ENCODE data around the gene HS3ST6. TPM values are rescaled to one million over a fixed set of nuclear protein-coding genes. Genes with fewer than 3 reads are reported as not detected.
"Not testable (repeated sequence)": the region's sequence is repeated elsewhere in the genome, so short reads cannot be mapped to it uniquely, and the experiment has no call there.

HS3ST6 gene
- total RNA-seq, 1 donor from 2014 or later, result not detected

- H3K36me3 Mint-ChIP-seq (ENCODE audit: low read depth), result no peaks in the 10 kb centered on the region
- peaks cover 42% of the 10 kb centered on the region for H3K27me3 Mint-ChIP-seq
- H3K27ac Mint-ChIP-seq, result no peak overlapping the region
- H3K4me3 Mint-ChIP-seq, result no peak overlapping the region
- DNase-seq, result no peak
- peaks cover 8% of the 10 kb centered on the region for H3K4me1 Mint-ChIP-seq
- intact Hi-C loops (cut with micrococcal nuclease), result no loop called here
- no peaks in the 10 kb centered on the region for H3K9me3 Mint-ChIP-seq
Measured at GRCh38 chr16:1924095-1924494, 5.9 kb upstream of the HS3ST6 start.

DNA sequence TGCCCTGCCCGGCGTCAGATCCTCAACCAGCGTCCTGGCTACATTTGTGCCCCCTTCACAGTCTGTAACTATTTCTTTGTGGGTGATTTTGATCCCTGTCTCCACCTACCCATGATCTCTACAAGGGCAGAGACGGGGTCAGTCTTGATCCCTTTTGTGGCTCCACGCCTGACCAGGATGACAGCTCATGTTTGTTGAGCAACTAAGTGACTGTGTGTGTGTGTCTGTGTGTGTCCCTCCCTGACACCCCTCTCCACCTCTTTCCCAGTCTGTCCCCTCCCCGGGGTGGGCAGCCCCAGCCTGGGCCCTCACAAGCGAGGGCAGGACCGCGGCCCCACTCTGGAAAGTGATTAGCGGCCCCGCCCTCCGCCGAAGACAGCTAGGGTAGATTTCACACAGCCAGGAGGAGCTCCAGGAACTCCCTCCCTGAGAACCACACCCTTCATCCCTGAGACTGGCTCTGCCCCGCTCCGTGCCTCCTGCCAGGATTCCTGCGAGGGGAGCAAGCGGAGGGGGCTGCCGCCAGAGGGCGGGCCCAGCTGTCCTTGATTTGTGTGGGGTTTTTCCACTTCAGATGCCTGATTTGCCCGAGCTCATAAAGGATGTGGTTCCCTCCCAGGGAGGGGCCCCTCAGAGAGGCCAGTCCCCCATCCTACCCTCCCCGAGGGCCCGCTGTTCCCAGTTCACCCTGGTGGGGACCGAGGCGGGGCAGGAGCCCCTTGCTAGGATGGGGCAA, 5.3 kb upstream of the HS3ST6 start:
- H3K9me3 Mint-ChIP-seq, result no peaks in the 10 kb centered on the region
- intact Hi-C loops (cut with micrococcal nuclease), result no loop called here
- H3K4me3 Mint-ChIP-seq, result no peak overlapping the region
- DNase-seq, result no peak
- no peaks in the 10 kb centered on the region for H3K36me3 Mint-ChIP-seq (ENCODE audit: low read depth)
- H3K27me3 Mint-ChIP-seq, result peaks cover 47% of the 10 kb centered on the region
- H3K4me1 Mint-ChIP-seq, result peaks cover 7% of the 10 kb centered on the region
- no peak overlapping the region for H3K27ac Mint-ChIP-seq

DNA sequence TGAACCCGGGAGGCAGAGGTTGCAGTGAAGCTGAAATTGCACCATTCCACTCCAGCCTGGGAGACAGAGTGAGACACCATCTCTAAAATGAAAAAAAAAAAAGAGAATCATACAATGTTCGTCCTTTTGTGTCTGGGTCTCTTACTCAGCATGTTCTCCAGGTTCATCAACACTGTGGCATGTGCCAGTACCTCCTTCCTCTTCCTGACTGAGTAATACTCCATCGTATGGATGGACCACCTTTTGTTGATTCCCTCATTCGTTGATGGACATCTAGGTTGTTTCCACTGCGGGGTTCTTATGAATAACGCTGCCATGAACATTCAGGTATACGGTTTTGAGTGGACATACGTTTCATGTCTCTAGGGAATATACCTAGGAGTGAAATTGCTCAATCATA, 4.1 kb upstream of the HS3ST6 start:
- H3K9me3 Mint-ChIP-seq, result no peaks in the 10 kb centered on the region
- DNase-seq, result no peak
- intact Hi-C loops (cut with micrococcal nuclease), result no loop called here
- H3K27me3 Mint-ChIP-seq, result peaks cover 47% of the 10 kb centered on the region
- H3K36me3 Mint-ChIP-seq (ENCODE audit: low read depth), result no peaks in the 10 kb centered on the region
- no peak overlapping the region for H3K27ac Mint-ChIP-seq
- no peak overlapping the region for H3K4me3 Mint-ChIP-seq
- H3K4me1 Mint-ChIP-seq, result peaks cover 7% of the 10 kb centered on the region

DNA sequence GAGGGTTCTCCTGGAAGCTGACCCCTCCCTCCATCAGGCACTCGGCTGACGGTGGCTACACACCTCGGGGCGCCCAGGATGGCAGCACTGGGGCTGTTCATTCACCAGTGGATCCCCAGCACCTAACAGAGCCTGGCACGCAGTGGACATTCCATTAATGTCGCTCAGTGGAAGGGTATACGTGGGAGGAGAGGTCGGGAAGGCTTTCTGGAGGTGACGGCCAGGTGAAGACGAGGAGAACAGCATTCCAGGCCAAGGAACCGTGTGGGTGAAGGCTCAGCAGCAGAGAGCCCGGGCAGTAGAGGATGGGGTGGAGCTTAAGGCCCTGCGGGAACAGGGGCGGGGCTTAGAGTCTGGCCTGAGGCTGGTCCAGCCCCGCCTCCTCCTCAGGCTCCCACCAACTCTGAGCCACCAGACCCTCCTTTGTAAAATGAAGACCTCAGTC, 2.5 kb upstream of the HS3ST6 start:
- H3K27ac Mint-ChIP-seq, result no peak overlapping the region
- peaks cover 7% of the 10 kb centered on the region for H3K4me1 Mint-ChIP-seq
- H3K27me3 Mint-ChIP-seq, result peaks cover 61% of the 10 kb centered on the region
- peak; percentile 67 for DNase-seq
- no peaks in the 10 kb centered on the region for H3K36me3 Mint-ChIP-seq (ENCODE audit: low read depth)
- intact Hi-C loops (cut with micrococcal nuclease), result no loop called here
- H3K9me3 Mint-ChIP-seq, result no peaks in the 10 kb centered on the region
- no peak overlapping the region for H3K4me3 Mint-ChIP-seq

DNA sequence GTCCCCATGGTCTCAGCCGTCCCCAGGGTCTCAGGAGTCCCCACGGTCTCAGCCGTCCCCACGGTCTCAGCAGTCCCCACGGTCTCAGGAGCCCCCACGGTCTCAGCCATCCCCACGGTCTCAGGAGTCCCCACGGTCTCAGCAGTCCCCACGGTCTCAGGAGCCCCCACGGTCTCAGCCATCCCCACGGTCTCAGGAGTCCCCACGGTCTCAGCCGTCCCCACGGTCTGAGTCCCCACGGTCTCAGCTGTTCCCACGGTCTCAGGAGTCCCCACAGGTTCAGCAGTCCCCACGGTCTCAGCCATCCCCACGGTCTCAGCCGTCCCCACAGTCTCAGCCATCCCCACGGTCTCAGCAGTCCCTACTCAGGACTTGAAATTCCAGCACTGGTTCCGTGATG, 1.9 kb upstream of the HS3ST6 start:
- intact Hi-C loops (cut with micrococcal nuclease); H3K9me3 Mint-ChIP-seq; H3K27ac Mint-ChIP-seq; H3K4me1 Mint-ChIP-seq; DNase-seq; H3K4me3 Mint-ChIP-seq; H3K36me3 Mint-ChIP-seq (ENCODE audit: low read depth): not testable (repeated sequence)
- H3K27me3 Mint-ChIP-seq, result peaks cover 66% of the 10 kb centered on the region

- Mint-ChIP-seq H3K4me1 (peaks cover 7% of the 10 kb centered on the region), H3K27me3 (peaks cover 65% of the 10 kb centered on the region), H3K9me3 (no peaks in the 10 kb centered on the region), H3K36me3 (ENCODE audit: low read depth) (no peaks in the 10 kb centered on the region), H3K4me3 (no peak overlapping the region), H3K27ac (no peak overlapping the region)
- DNase-seq, result no peak
- intact Hi-C loops (cut with micrococcal nuclease), result no loop called here
Measured at GRCh38 chr16:1919327-1919998, 1.2 kb upstream of the HS3ST6 start.

DNA sequence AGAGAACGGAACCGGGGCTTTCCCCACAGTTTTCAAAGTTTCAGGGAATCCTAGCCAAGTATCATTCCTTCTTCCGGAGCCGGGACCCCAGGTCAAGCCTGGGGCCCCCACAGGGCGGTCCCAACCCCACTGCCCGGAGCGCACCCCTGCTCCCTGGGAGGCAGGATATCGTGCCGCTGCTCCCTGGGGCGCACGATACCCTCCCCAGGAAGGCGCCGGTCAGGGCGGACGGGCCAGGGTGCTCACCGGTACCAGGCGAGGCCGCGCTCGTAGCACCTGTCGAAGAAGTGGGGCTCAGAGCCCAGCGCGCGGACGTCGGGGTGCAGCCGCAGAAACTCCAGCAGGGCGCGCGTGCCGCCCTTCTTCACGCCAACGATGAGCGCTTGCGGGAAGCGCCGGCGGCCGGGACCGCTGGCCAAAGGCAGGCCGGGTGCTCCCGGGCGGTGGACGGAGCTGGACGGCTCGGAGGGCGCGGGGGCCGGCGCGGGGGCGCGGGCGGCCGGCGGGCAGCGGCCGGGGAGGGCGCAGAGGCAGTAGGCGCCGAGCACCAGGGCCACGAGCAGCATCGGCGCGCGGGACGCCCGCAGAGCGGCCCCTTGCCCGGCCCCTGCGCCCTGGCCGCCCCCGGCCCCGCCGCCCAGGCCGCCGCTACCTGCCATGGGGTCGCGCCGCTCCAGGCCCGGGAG, 407 bp downstream of the HS3ST6 start:
- H3K4me3 Mint-ChIP-seq, result no peak overlapping the region
- peaks cover 50% of the 10 kb centered on the region for H3K27me3 Mint-ChIP-seq
- H3K9me3 Mint-ChIP-seq, result no peaks in the 10 kb centered on the region
- no peaks in the 10 kb centered on the region for H3K36me3 Mint-ChIP-seq (ENCODE audit: low read depth)
- H3K27ac Mint-ChIP-seq, result no peak overlapping the region
- DNase-seq, result no peak
- intact Hi-C loops (cut with micrococcal nuclease), result no loop called here
- H3K4me1 Mint-ChIP-seq, result peaks cover 7% of the 10 kb centered on the region

- intact Hi-C loops (cut with micrococcal nuclease), result no loop called here
- Mint-ChIP-seq H3K4me3 (no peak overlapping the region), H3K27me3 (peaks cover 45% of the 10 kb centered on the region), H3K9me3 (no peaks in the 10 kb centered on the region), H3K36me3 (ENCODE audit: low read depth) (no peaks in the 10 kb centered on the region), H3K27ac (no peak overlapping the region), H3K4me1 (peaks cover 7% of the 10 kb centered on the region)
- no peak for DNase-seq
Measured at GRCh38 chr16:1917056-1917664, 1.1 kb downstream of the HS3ST6 start.

GRCh38 chr16:1916640-1916990, 1.6 kb downstream of the HS3ST6 start:
- peaks cover 7% of the 10 kb centered on the region for H3K4me1 Mint-ChIP-seq
- H3K27me3 Mint-ChIP-seq, result peaks cover 45% of the 10 kb centered on the region

GRCh38 chr16:1915732-1916639, 2.2 kb downstream of the HS3ST6 start:
- Mint-ChIP-seq H3K4me3 (no peak overlapping the region), H3K36me3 (ENCODE audit: low read depth) (no peaks in the 10 kb centered on the region), H3K9me3 (no peaks in the 10 kb centered on the region), H3K27ac (no peak overlapping the region), H3K4me1 (peaks cover 4% of the 10 kb centered on the region), H3K27me3 (peaks cover 38% of the 10 kb centered on the region)
- intact Hi-C loops (cut with micrococcal nuclease), result no loop called here
- DNase-seq, result no peak

More at GRCh38 chr16:1916640-1916990, 1.6 kb downstream of the HS3ST6 start:
- no peak overlapping the region for H3K4me3 Mint-ChIP-seq
- no peaks in the 10 kb centered on the region for H3K9me3 Mint-ChIP-seq
- H3K27ac Mint-ChIP-seq, result no peak overlapping the region
- DNase-seq, result no peak
- intact Hi-C loops (cut with micrococcal nuclease), result no loop called here
- no peaks in the 10 kb centered on the region for H3K36me3 Mint-ChIP-seq (ENCODE audit: low read depth)

DNA sequence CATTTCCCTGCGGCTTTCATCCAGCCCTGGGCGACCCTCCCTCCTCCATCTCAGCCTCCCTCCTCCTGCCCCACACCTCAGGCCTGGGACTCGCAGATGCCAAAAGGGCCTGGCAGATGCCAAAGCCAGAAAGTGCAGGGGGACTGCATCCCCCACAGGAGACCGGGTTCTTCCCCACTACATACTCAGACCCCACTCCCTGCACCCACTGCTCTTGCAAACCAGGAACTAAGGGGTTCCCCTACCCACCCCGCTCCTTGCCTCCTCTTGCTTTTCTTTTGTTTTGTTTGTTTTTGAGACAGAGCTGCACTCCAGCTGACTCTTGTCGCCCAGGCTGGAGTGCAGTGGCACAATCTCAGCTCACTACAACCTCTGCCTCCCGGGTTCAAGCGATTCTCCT, 3.2 kb downstream of the HS3ST6 start:
- Mint-ChIP-seq H3K9me3 (no peaks in the 10 kb centered on the region), H3K36me3 (ENCODE audit: low read depth) (no peaks in the 10 kb centered on the region), H3K27me3 (peaks cover 30% of the 10 kb centered on the region), H3K4me1 (no peaks in the 10 kb centered on the region), H3K27ac (no peak overlapping the region), H3K4me3 (no peak overlapping the region)
- intact Hi-C loops (cut with micrococcal nuclease), result no loop called here
- no peak for DNase-seq

GRCh38 chr16:1914084-1914608, 4.1 kb downstream of the HS3ST6 start:
- intact Hi-C loops (cut with micrococcal nuclease), result no loop called here
- peaks cover 27% of the 10 kb centered on the region for H3K27me3 Mint-ChIP-seq
- no peak overlapping the region for H3K27ac Mint-ChIP-seq
- no peaks in the 10 kb centered on the region for H3K36me3 Mint-ChIP-seq (ENCODE audit: low read depth)
- no peaks in the 10 kb centered on the region for H3K4me1 Mint-ChIP-seq
- H3K4me3 Mint-ChIP-seq, result no peak overlapping the region
- H3K9me3 Mint-ChIP-seq, result no peaks in the 10 kb centered on the region
- no peak for DNase-seq

Measured in activated CD4-positive, alpha-beta T cell treated with anti-CD3 and anti-CD28 coated beads, Interleukin-2, amount 10 ng/mL, durations not matched to agents 24 days and 14 days (primary cell).